PFSK-1 (cell line): ENCODE data around the gene FGD3.

Experiments
- FOXP2 ChIP-seq: optimal IDR thresholded peaks from 2 replicates; pipeline ENCODE3; 2011; ENCODE audit warnings: borderline replicate concordance, control low read depth, inconsistent platforms; ENCODE audit not compliant: insufficient read depth; ENCODE audit errors: extremely low read length, extremely low read depth
- POLR2AphosphoS5 ChIP-seq: IDR thresholded peaks from 2 replicates; pipeline ENCODE4 v1.6.1; 2012; ENCODE audit warnings: low read depth, mild to moderate bottlenecking, control low read depth, low read length, moderate library complexity
- SIN3A ChIP-seq: IDR thresholded peaks from 2 replicates; pipeline ENCODE4 v1.6.1; 2012; ENCODE audit warnings: mild to moderate bottlenecking, low read length, moderate library complexity, borderline replicate concordance; ENCODE audit not compliant: insufficient read depth
- TAF1 ChIP-seq: IDR thresholded peaks from 2 replicates; pipeline ENCODE4 v1.6.1; 2012; ENCODE audit warnings: low read length, control low read depth, borderline replicate concordance; ENCODE audit not compliant: insufficient read depth

- TF ChIP-seq TAF1 (no peak), POLR2AphosphoS5 (no peak), SIN3A (no peak), FOXP2 (no peak)
Measured at GRCh38 chr9:93059011-93059714, 111.8 kb downstream of the FGD3 start.
